Cardiac fibroblast (primary cell): ENCODE results near the gene CCDC178.

Source experiments
- DNase-seq, 2 donors: peaks; one replicate each; pipeline versions ENCODE4 v3.0.0 to v3.0.0-alpha.2; 2010; ENCODE audit warnings: low read depth in 2 of 2
- H3K4me3 ChIP-seq, 2 donors: replicated peaks in 1 of 2; 1 replicate in 1 of 2; 2 replicates in 1 of 2; pipeline ENCODE4 v1.5.1; 2011; ENCODE audit warnings: low read depth in 2 of 2, low read length in 2 of 2, mild to moderate bottlenecking in 2 of 2, moderate library complexity in 1 of 2
- TF ChIP-seq, protein P1 (sequence below): IDR thresholded peaks from one replicate; pipeline ENCODE4 v1.5.1; 2011; ENCODE audit warnings: low read depth, mild to moderate bottlenecking, low read length, inconsistent platforms

The CCDC178 gene

DNA sequence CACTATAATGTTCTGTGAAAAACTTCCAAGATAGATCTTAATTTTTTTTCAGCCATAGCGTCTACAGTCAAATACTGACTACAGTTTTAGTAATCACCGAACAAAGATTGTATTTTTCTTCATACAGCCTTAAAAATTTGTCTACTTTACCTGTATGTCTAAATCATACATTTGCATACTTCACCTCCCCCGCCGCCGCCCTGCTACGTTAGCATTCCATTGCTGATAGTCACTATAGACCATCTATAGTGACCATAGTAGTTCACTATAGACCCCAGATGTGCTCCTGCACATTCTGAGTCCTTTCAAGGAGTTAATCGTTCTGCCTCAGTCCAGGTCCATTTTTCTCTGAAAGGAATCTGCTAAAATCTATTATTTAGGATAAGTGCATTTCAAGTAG, 325.0 kb downstream of the CCDC178 start:
- no peak for DNase-seq
- TF ChIP-seq, protein P1, sequence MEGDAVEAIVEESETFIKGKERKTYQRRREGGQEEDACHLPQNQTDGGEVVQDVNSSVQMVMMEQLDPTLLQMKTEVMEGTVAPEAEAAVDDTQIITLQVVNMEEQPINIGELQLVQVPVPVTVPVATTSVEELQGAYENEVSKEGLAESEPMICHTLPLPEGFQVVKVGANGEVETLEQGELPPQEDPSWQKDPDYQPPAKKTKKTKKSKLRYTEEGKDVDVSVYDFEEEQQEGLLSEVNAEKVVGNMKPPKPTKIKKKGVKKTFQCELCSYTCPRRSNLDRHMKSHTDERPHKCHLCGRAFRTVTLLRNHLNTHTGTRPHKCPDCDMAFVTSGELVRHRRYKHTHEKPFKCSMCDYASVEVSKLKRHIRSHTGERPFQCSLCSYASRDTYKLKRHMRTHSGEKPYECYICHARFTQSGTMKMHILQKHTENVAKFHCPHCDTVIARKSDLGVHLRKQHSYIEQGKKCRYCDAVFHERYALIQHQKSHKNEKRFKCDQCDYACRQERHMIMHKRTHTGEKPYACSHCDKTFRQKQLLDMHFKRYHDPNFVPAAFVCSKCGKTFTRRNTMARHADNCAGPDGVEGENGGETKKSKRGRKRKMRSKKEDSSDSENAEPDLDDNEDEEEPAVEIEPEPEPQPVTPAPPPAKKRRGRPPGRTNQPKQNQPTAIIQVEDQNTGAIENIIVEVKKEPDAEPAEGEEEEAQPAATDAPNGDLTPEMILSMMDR: no peak

GRCh38 chr18:33114749-33115148, 325.8 kb downstream of the CCDC178 start:
- DNase-seq: no peak
- no peak overlapping the region for H3K4me3 ChIP-seq
- TF ChIP-seq, protein P1: no peak

More for the DNA sequence above, 325.0 kb downstream of the CCDC178 start:
- H3K4me3 ChIP-seq: no peak overlapping the region

GRCh38 chr18:33113416-33113815, 327.1 kb downstream of the CCDC178 start:
- DNase-seq: no peak
- H3K4me3 ChIP-seq: no peak overlapping the region
- TF ChIP-seq, protein P1: no peak

GRCh38 chr18:33107511-33107910, 333.0 kb downstream of the CCDC178 start:
- TF ChIP-seq, protein P1: no peak
- H3K4me3 ChIP-seq: no peak overlapping the region
- DNase-seq: no peak

GRCh38 chr18:33101316-33101715, 339.2 kb downstream of the CCDC178 start:
- no peak overlapping the region for H3K4me3 ChIP-seq
- DNase-seq: no peak
- TF ChIP-seq, protein P1: no peak

GRCh38 chr18:33099626-33100025, 340.9 kb downstream of the CCDC178 start:
- TF ChIP-seq, protein P1: no peak
- no peak for DNase-seq
- no peak overlapping the region for H3K4me3 ChIP-seq

GRCh38 chr18:33097126-33097525, 343.4 kb downstream of the CCDC178 start:
- H3K4me3 ChIP-seq: no peak overlapping the region
- no peak for DNase-seq
- TF ChIP-seq, protein P1: no peak
